Measurements from ENCODE around the gene UBE2I. TPM values are rescaled to one million over a fixed set of nuclear protein-coding genes. Genes with fewer than 3 reads are reported as not detected.
"Not testable (repeated sequence)": the region's sequence is repeated elsewhere in the genome, so short reads cannot be mapped to it uniquely, and the experiment has no call there.

UBE2I gene
- total RNA-seq, 1 experiment from 2014 or later, result 229 TPM

DNA sequence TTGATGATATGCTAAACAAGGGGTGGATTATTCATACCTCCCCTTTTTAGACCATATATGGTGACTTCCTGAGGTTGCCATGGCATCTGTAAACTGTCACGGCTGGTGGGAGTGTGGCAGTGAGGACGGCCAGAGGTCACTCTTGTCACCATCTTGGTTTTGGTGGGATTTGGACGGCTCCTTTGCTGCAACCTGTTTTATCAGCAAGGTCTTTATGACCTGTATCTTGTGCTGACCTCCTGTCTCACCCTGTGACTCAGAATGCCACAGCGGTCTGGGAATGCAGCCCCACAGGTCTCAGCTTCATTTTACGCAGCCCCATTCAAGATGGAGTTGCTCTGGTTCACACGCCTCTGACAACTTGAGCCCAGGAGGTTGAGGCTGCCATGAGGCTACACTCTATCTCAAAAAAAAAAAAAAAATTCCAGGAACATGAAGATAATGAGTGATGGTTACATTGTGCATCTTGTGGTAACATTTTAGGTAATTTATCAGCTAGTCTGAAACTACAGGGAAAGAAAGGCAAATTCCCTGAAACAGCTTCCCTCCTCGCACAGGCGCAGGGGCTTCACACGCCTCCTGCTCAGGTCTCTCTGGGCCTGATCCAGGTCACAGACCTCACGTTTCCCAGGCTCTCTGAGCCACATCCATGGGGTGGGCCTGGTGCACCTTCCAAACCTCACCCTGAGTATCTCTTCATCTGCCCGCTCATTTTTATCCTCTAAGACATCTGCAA lies 15.3 kb upstream of the UBE2I start (continued):
- no peak for TF ChIP-seq E2F1 (CRISPR knock-in tag; IDR thresholded peaks at IDR 0.05)
- no peak for TF ChIP-seq TEAD4 (CRISPR knock-in tag; IDR thresholded peaks at IDR 0.05)
- TF ChIP-seq, protein P1, sequence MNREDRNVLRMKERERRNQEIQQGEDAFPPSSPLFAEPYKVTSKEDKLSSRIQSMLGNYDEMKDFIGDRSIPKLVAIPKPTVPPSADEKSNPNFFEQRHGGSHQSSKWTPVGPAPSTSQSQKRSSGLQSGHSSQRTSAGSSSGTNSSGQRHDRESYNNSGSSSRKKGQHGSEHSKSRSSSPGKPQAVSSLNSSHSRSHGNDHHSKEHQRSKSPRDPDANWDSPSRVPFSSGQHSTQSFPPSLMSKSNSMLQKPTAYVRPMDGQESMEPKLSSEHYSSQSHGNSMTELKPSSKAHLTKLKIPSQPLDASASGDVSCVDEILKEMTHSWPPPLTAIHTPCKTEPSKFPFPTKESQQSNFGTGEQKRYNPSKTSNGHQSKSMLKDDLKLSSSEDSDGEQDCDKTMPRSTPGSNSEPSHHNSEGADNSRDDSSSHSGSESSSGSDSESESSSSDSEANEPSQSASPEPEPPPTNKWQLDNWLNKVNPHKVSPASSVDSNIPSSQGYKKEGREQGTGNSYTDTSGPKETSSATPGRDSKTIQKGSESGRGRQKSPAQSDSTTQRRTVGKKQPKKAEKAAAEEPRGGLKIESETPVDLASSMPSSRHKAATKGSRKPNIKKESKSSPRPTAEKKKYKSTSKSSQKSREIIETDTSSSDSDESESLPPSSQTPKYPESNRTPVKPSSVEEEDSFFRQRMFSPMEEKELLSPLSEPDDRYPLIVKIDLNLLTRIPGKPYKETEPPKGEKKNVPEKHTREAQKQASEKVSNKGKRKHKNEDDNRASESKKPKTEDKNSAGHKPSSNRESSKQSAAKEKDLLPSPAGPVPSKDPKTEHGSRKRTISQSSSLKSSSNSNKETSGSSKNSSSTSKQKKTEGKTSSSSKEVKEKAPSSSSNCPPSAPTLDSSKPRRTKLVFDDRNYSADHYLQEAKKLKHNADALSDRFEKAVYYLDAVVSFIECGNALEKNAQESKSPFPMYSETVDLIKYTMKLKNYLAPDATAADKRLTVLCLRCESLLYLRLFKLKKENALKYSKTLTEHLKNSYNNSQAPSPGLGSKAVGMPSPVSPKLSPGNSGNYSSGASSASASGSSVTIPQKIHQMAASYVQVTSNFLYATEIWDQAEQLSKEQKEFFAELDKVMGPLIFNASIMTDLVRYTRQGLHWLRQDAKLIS (CRISPR knock-in tag; IDR thresholded peaks at IDR 0.05; ENCODE audit: borderline replicate concordance), result no peak

DNA sequence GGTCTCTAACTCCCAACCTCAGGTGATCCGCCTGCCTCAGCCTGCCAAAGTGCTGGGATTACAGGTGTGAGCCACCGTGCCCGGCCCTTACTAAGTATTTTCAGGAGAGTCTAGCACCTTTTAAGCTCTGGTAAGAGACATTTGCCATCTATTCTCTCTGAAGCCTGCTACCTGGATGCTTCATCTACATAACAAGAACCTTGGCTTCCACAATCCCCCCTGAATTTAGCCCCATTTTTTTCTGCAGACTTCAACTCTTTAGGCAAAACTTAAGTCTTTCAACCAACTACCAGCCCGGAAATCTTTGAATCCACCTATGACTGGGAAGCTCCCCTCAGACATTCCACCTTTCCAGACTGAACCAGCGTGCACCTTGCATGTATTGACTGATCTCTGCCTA lies 14.0 kb upstream of the UBE2I start:
- TF ChIP-seq ELF4 (CRISPR knock-in tag; IDR thresholded peaks at IDR 0.05; ENCODE audit: low read depth), result no peak
- Mint-ChIP-seq H3K36me3 (no peaks in the 10 kb centered on the region), H3K27ac (peak overlapping the region; percentile 87), H3K27me3 (ENCODE audit: low read depth) (peaks cover 36% of the 10 kb centered on the region), H3K4me1 (peaks cover 35% of the 10 kb centered on the region), H3K9me3 (no peaks in the 10 kb centered on the region), H3K4me3 (peak overlapping the region; percentile 12; the same call in 1 of the 2 replicates)
- POLR2A ChIA-PET, result no interaction called here
- peak; percentile 67 for ATAC-seq
- CTCF ChIA-PET, result interaction anchor here (0.5 to 2.2 kb wide), 3 partner anchors 35 to 727 kb away, joined by 4 to 8 read pairs (median 4); no protein-coding TSS in a partner anchor
- no peak for DNase-seq (ENCODE audit: low spot score)

GRCh38 chr16:1296688-1297017 lies 12.8 kb upstream of the UBE2I start:
- H3K36me3 Mint-ChIP-seq; POLR2A ChIA-PET; H3K4me3 Mint-ChIP-seq; H3K27ac Mint-ChIP-seq; H3K9me3 Mint-ChIP-seq; ATAC-seq; DNase-seq (ENCODE audit: low spot score): not testable (repeated sequence)
- Mint-ChIP-seq H3K4me1 (peaks cover 30% of the 10 kb centered on the region), H3K27me3 (ENCODE audit: low read depth) (peaks cover 25% of the 10 kb centered on the region)
- CTCF ChIA-PET, result interaction anchor here (0.6 to 2.2 kb wide), 4 partner anchors 13 to 636 kb away, joined by 3 to 8 read pairs (median 3); no protein-coding TSS in a partner anchor

DNA sequence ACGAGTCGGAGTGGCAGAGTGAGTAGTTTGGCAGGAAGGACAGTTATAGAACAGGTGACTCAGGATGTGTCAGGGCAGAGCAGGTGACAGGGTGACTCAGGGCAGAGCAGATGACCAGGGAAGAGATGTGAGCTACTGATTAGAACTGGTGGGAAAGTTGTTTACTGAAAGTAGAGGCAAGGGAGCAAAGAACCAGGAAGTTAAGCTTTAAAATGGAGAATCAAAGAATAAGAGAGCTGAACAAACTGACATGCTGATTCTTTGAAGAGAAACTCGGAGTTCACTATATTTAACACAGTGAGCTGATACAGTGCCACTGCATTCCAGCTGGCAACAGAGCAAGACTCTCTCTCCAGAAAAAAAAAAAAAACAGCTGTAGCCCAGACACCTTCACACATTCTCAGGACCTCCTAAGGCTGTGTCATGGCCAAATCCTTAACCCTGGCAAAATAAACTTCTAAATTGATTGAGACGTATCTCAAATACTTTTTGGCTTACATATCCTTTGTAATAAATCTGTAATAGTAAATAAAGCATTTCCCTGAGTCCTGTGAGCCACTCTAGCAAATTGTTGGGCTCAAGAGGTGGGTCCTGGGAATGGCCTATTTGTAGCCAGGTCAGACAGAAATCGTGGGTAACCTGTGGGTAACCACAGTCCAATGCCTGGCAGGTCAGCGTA lies 12.3 kb upstream of the UBE2I start:
- TF ChIP-seq ZNF232 (CRISPR knock-in tag; IDR thresholded peaks at IDR 0.05), result no peak
- no peak for TF ChIP-seq E2F1 (CRISPR knock-in tag; IDR thresholded peaks at IDR 0.05)
- CTCF ChIA-PET, result interaction anchor here (0.6 to 2.2 kb wide), 6 partner anchors 13 to 637 kb away, joined by 3 to 8 read pairs (median 3); partner anchors contain the start of gene METRN
- no peak overlapping the region for H3K4me3 Mint-ChIP-seq
- POLR2A ChIA-PET, result interaction anchor here (0.6 kb wide), 1 partner anchor 20 kb away, joined by 3 read pairs; no protein-coding TSS in a partner anchor
- ATAC-seq (no peak), DNase-seq (ENCODE audit: low spot score) (no peak)
- H3K36me3 Mint-ChIP-seq, result no peaks in the 10 kb centered on the region
- H3K4me1 Mint-ChIP-seq, result peaks cover 27% of the 10 kb centered on the region
- H3K27me3 Mint-ChIP-seq (ENCODE audit: low read depth), result peaks cover 20% of the 10 kb centered on the region
- H3K27ac Mint-ChIP-seq, result peak overlapping the region; percentile 30; the same call in 1 of the 2 replicates
- no peaks in the 10 kb centered on the region for H3K9me3 Mint-ChIP-seq

DNA sequence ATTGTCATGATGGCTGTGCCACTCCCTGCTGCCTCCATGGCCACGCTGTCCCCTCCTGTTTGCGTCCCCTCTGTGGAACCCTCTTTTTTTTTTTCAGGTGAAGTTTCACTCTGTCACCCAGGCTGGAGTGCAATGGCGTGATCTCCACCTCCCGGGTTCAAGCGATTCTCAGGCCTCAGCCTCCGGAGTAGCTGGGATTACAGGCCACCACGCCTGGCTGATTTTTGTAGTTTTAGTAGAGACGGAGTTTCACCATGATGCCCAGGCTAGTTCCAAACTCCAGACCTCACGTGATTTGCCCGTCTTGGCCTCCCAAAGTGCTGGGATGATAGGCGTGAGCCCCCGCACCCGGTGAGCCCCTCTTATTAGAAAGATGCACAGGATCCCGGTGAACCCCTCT lies 11.0 kb upstream of the UBE2I start:
- ATAC-seq (no peak), DNase-seq (ENCODE audit: low spot score) (no peak)
- CTCF ChIA-PET, result no interaction called here
- Mint-ChIP-seq H3K36me3 (no peaks in the 10 kb centered on the region), H3K9me3 (no peaks in the 10 kb centered on the region), H3K4me1 (peaks cover 28% of the 10 kb centered on the region), H3K4me3 (no peak overlapping the region), H3K27me3 (ENCODE audit: low read depth) (peaks cover 17% of the 10 kb centered on the region), H3K27ac (no peak overlapping the region)
- POLR2A ChIA-PET, result no interaction called here
- TF ChIP-seq ZNF671 (CRISPR knock-in tag; IDR thresholded peaks at IDR 0.05), result no peak
- no peak for TF ChIP-seq MYBL2 (CRISPR knock-in tag; IDR thresholded peaks at IDR 0.05)
- TF ChIP-seq RELA (CRISPR knock-in tag; IDR thresholded peaks at IDR 0.05; ENCODE audit: borderline replicate concordance), result no peak
- TF ChIP-seq GABPB1 (CRISPR knock-in tag; IDR thresholded peaks at IDR 0.05), result no peak
- TF ChIP-seq ZNF317 (CRISPR knock-in tag; IDR thresholded peaks at IDR 0.05; ENCODE audit: borderline replicate concordance, low read depth), result no peak
- no peak for TF ChIP-seq JAZF1 (CRISPR knock-in tag; IDR thresholded peaks at IDR 0.05)
- no peak for TF ChIP-seq E2F4 (CRISPR knock-in tag; IDR thresholded peaks at IDR 0.05; ENCODE audit: borderline replicate concordance, low read depth)
- TF ChIP-seq ZNF512 (CRISPR knock-in tag; IDR thresholded peaks at IDR 0.05; ENCODE audit: borderline replicate concordance), result no peak
- no peak for TF ChIP-seq FOXK1 (CRISPR knock-in tag; IDR thresholded peaks at IDR 0.05)
- TF ChIP-seq SP1 (CRISPR knock-in tag; conservative IDR thresholded peaks at IDR 0.05), result no peak
- no peak for TF ChIP-seq NR2C2 (CRISPR knock-in tag; IDR thresholded peaks at IDR 0.05)
- no peak for TF ChIP-seq ZNF232 (CRISPR knock-in tag; IDR thresholded peaks at IDR 0.05)

All from WTC11 (cell line).